ENCODE results near the gene STK11. TPM values are rescaled to one million over a fixed set of nuclear protein-coding genes. Genes with fewer than 3 reads are reported as not detected.
A peak's percentile ranks its signal among the peaks of the same experiment; 100 is the strongest.

The STK11 gene
- total and polyA plus RNA-seq, 2 donors (not counting 3 experiments of a cell fraction or from before 2014, with no cell fraction given) = 39.4 to 75.4 TPM

GRCh38 chr19:1271528-1272422 lies 66.2 kb downstream of the STK11 start:
- no peak overlapping the region for H3K9ac ChIP-seq (replicated peaks; ENCODE audit: extremely low read depth, insufficient read depth, low read length)
- dilution Hi-C loops (cut with MboI; ENCODE audit: extremely low pct_ligation_motif_present, low sequenced_read_pairs) = no loop called here
- H3K27ac ChIP-seq (ENCODE audit: insufficient read depth, low read depth, low read length) = no peak overlapping the region
- H3K27me3 ChIP-seq (ENCODE audit: control insufficient read depth in 2 of 2, insufficient read depth in 2 of 2, low read length in 2 of 2) = no peaks in the 10 kb centered on the region
- no TSS peak for BruUV-seq (replicated peaks)
- no peak overlapping the region for H3K4me2 ChIP-seq (ENCODE audit: insufficient read depth, low read length)
- no peaks in the 10 kb centered on the region for H3K9me3 ChIP-seq (replicated peaks; ENCODE audit: control insufficient read depth, insufficient read depth, low read length)
- peaks cover 48% of the 10 kb centered on the region for H3K79me2 ChIP-seq (ENCODE audit: control insufficient read depth, insufficient read depth, low read length)
- peaks cover 23 to 34% of the 10 kb centered on the region in 2 experiments for H3K36me3 ChIP-seq (ENCODE audit: control insufficient read depth in 2 of 2, extremely low read depth in 1 of 2, insufficient read depth in 2 of 2, low read length in 2 of 2)
- no peak for FAIRE-seq
- TF ChIP-seq POLR2A (IDR thresholded peaks at IDR 0.05; ENCODE audit: low read depth, low read length) (peak; percentile 31), MYC (IDR thresholded peaks at IDR 0.05; ENCODE audit: low read depth, low read length) (no peak)
- ChIA-PET CTCF (interaction anchor here (0.5 to 3.9 kb wide), 2 partner anchors 27 to 100 kb away, joined by 3 to 42 read pairs; no protein-coding TSS in a partner anchor), POLR2A (no interaction called here)
- peaks cover 42% of the 10 kb centered on the region for H3K4me1 ChIP-seq (ENCODE audit: control insufficient read depth, extremely low read depth, insufficient read depth, low read length)
- DNase-seq (ENCODE audit: low read depth, low spot score) = no peak
- no peak overlapping the region for H3K4me3 ChIP-seq (replicated peaks in 1 of 3; ENCODE audit: insufficient read depth in 1 of 3, low read depth in 1 of 3, low read length in 3 of 3)
- intact Hi-C loops (cut with micrococcal nuclease) = no loop called here
- H3K9me1 ChIP-seq (replicated peaks; ENCODE audit: control insufficient read depth, extremely low read depth, insufficient read depth, low read length) = no peaks in the 10 kb centered on the region
- no peak overlapping the region for H2AFZ ChIP-seq (ENCODE audit: low read depth, low read length)
- H4K20me1 ChIP-seq (replicated peaks; ENCODE audit: control insufficient read depth, extremely low read depth, insufficient read depth, low read length) = no peaks in the 10 kb centered on the region

GRCh38 chr19:1272423-1273262 lies 67.1 kb downstream of the STK11 start:
- H3K4me3 ChIP-seq (replicated peaks in 1 of 3; ENCODE audit: insufficient read depth in 1 of 3, low read depth in 1 of 3, low read length in 3 of 3) = no peak overlapping the region
- H3K4me1 ChIP-seq (ENCODE audit: control insufficient read depth, extremely low read depth, insufficient read depth, low read length) = peaks cover 39% of the 10 kb centered on the region
- H3K4me2 ChIP-seq (ENCODE audit: insufficient read depth, low read length) = no peak overlapping the region
- FAIRE-seq = no peak
- no peak overlapping the region for H3K27ac ChIP-seq (ENCODE audit: insufficient read depth, low read depth, low read length)
- intact Hi-C loops (cut with micrococcal nuclease) (no loop called here), dilution Hi-C loops (cut with MboI; ENCODE audit: extremely low pct_ligation_motif_present, low sequenced_read_pairs) (no loop called here)
- ChIA-PET POLR2A (no interaction called here), CTCF (interaction anchor here (0.5 to 3.9 kb wide), 2 partner anchors 28 to 99 kb away, joined by 3 to 42 read pairs; no protein-coding TSS in a partner anchor)
- H3K9me1 ChIP-seq (replicated peaks; ENCODE audit: control insufficient read depth, extremely low read depth, insufficient read depth, low read length) = no peaks in the 10 kb centered on the region
- H3K27me3 ChIP-seq (ENCODE audit: control insufficient read depth in 2 of 2, insufficient read depth in 2 of 2, low read length in 2 of 2) = no peaks in the 10 kb centered on the region
- peaks cover 48% of the 10 kb centered on the region for H3K79me2 ChIP-seq (ENCODE audit: control insufficient read depth, insufficient read depth, low read length)
- BruUV-seq (replicated peaks) = TSS peak; percentile 1
- H3K36me3 ChIP-seq (ENCODE audit: control insufficient read depth in 2 of 2, extremely low read depth in 1 of 2, insufficient read depth in 2 of 2, low read length in 2 of 2) = peaks cover 23 to 34% of the 10 kb centered on the region in 2 experiments
- no peak overlapping the region for H2AFZ ChIP-seq (ENCODE audit: low read depth, low read length)
- TF ChIP-seq POLR2A (IDR thresholded peaks at IDR 0.05; ENCODE audit: low read depth, low read length) (no peak), POLR2AphosphoS5 (IDR thresholded peaks at IDR 0.05; ENCODE audit: insufficient read depth, low read depth, low read length) (no peak), CTCF (IDR thresholded peaks at IDR 0.05; ENCODE audit: extremely low read depth in 1 of 2, insufficient read depth in 1 of 2, low read depth in 1 of 2, low read length in 2 of 2) (no peak), MYC (IDR thresholded peaks at IDR 0.05; ENCODE audit: low read depth, low read length) (no peak), EZH2 (IDR thresholded peaks at IDR 0.05; ENCODE audit: borderline replicate concordance, low read depth, low read length, severe bottlenecking) (no peak), FOS (IDR thresholded peaks at IDR 0.05; ENCODE audit: borderline replicate concordance, insufficient read depth, low read length) (no peak), MAX (IDR thresholded peaks at IDR 0.05; ENCODE audit: insufficient read depth, insufficient read length) (no peak)
- H4K20me1 ChIP-seq (replicated peaks; ENCODE audit: control insufficient read depth, extremely low read depth, insufficient read depth, low read length) = no peaks in the 10 kb centered on the region
- no peaks in the 10 kb centered on the region for H3K9me3 ChIP-seq (replicated peaks; ENCODE audit: control insufficient read depth, insufficient read depth, low read length)
- no peak for DNase-seq (ENCODE audit: low read depth, low spot score)
- H3K9ac ChIP-seq (replicated peaks; ENCODE audit: extremely low read depth, insufficient read depth, low read length) = no peak overlapping the region
